BE2C (cell line): ENCODE measurements around the gene COL7A1.
A peak's percentile ranks its signal among the peaks of the same experiment; 100 is the strongest.
"Not testable (repeated sequence)": the region's sequence is repeated elsewhere in the genome, so short reads cannot be mapped to it uniquely, and the experiment has no call there.

ENCODE experiments used
- DNase-seq: peaks from one replicate; pipeline ENCODE4 v3.0.0-alpha.2; 2020
- H3K27me3 ChIP-seq: fragments of 250-450 bp; sonication (Bioruptor Pico); 2 replicates; pipeline ENCODE4 v1.5.1; 2020; ENCODE audit warnings: mild to moderate bottlenecking
- H3K36me3 ChIP-seq: fragments of 250-450 bp; sonication (Bioruptor Pico); 2 replicates; pipeline ENCODE4 v1.5.1; 2020; ENCODE audit warnings: mild to moderate bottlenecking
- H3K4me1 ChIP-seq: fragments of 250-450 bp; sonication (Bioruptor Pico); 2 replicates; pipeline ENCODE4 v1.5.1; 2020
- H3K4me3 ChIP-seq: 2 replicates; pipeline ENCODE4 v1.5.1; 2011; ENCODE audit warnings: low read depth, low read length
- H3K9me3 ChIP-seq: fragments of 250-450 bp; sonication (Bioruptor Pico); 2 replicates; pipeline ENCODE4 v1.5.1; 2020
- TF ChIP-seq, protein P1 (sequence below): IDR thresholded peaks from 2 replicates; pipeline ENCODE4 v1.5.1; 2012; ENCODE audit warnings: mild to moderate bottlenecking, low read depth, low read length

COL7A1 gene

DNA sequence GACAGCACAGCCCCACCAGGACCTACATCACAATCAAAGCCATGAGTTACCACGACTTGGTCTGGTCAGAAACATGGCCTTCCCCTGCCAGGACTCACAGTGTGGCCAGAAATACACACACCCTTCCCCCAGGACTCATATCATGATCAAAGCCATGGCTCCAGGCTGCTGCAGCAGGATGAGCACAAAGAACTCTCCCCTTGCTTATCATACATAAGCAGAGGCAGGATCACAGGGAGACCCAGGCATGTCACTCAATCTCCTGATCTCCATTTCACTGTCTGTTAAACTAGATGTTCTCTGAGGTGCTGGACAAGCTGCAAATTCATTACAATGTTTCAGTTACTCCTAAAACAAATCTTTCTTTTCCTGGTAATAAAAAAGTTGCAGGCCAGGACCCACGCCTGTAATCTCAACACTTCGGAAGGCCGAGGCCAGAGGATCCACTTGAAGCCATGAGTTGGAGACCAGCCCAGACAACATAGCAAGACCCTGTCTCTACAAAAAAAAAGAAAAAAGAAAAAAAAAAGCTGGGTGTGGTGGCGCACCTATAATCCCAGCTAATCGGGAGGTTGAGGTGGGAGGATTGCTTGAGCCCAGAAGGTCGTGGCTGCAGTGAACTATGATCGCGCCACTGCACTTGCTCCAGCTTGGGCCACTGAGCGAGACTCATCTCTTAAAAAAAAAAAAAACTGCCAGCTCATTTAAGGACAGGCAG is 39.7 kb downstream of the COL7A1 start:
- Histone ChIP-seq H3K4me1 (peaks cover 2% of the 10 kb centered on the region), H3K4me3 (peak overlapping the region; percentile 59), H3K9me3 (no peaks in the 10 kb centered on the region), H3K27me3 (no peaks in the 10 kb centered on the region), H3K36me3 (no peaks in the 10 kb centered on the region)
- TF ChIP-seq, protein P1, sequence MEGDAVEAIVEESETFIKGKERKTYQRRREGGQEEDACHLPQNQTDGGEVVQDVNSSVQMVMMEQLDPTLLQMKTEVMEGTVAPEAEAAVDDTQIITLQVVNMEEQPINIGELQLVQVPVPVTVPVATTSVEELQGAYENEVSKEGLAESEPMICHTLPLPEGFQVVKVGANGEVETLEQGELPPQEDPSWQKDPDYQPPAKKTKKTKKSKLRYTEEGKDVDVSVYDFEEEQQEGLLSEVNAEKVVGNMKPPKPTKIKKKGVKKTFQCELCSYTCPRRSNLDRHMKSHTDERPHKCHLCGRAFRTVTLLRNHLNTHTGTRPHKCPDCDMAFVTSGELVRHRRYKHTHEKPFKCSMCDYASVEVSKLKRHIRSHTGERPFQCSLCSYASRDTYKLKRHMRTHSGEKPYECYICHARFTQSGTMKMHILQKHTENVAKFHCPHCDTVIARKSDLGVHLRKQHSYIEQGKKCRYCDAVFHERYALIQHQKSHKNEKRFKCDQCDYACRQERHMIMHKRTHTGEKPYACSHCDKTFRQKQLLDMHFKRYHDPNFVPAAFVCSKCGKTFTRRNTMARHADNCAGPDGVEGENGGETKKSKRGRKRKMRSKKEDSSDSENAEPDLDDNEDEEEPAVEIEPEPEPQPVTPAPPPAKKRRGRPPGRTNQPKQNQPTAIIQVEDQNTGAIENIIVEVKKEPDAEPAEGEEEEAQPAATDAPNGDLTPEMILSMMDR = no peak
- DNase-seq = peak; percentile 42

DNA sequence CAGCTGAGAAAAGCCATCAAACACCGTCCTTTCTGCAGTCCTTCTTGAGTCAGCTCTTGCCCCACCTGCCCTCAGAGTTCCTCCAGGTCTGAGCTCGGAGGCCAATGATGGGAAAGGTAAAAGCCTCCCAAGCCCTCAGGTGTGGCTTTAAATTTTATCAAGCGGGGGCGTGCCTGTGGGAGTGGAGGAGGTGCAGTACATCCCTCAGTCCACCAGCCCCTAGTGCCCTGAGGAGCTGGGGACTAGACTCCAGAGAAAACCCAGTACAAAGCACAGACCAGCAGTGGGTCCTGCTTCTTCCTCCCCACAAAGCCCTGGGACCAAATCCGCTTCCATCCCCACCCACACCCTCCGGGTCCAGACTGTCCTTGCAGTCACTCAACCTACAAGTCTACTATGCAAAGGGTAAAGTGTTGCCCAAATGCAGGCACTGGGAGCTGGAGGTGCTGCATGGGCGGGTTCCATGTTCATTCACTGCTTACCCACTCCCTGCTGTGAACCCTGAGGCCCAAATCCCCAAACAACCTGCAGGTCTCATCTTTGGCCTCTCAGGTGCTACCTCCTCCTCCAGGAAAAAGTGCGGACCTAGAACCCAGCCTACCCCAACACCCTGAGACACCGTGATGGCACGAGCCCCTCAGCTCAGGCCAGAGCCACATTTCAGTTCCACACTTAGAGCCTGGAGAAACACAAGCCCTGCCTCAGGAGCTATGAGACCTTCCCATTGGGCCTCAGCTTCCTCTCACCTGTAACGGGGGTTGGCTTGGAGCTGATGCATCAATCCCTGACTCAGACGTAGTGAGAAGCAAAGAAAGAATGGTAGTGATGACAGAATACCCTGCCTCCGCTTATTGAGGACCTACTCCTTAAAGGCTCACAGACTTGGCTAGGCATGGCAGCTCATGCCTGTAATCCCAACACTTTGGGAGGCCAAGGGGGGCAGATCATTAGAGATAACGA is 41.0 kb downstream of the COL7A1 start:
- H3K27me3 ChIP-seq = no peaks in the 10 kb centered on the region
- H3K4me1 ChIP-seq = peaks cover 2% of the 10 kb centered on the region
- no peak for DNase-seq
- H3K9me3 ChIP-seq = no peaks in the 10 kb centered on the region
- H3K36me3 ChIP-seq = no peaks in the 10 kb centered on the region
- H3K4me3 ChIP-seq = no peak overlapping the region
- TF ChIP-seq, protein P1 = no peak

DNA sequence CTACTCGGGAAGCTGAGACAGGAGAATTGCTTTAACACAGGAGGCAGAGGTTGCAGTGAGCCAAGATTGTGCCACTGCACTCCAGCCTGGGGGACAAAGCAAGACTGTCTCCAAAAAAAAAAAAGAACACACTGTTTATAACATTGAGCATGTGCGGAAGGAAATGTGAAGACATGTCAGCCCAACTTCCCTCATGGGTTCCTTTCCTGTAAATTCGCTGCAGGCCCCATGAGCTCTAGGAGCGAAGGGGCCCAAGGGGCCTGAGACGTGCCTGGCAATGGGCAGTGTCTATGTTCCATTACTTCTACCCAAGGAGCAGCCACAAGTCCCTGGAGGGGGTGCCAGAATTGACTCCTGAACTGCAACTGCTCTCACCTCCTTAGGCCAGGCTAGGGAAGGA is 41.8 kb downstream of the COL7A1 start:
- H3K9me3 ChIP-seq = no peaks in the 10 kb centered on the region
- H3K36me3 ChIP-seq = no peaks in the 10 kb centered on the region
- no peak overlapping the region for H3K4me3 ChIP-seq
- H3K27me3 ChIP-seq = no peaks in the 10 kb centered on the region
- H3K4me1 ChIP-seq = peaks cover 2% of the 10 kb centered on the region; the same call in 1 of the 2 replicates
- no peak for DNase-seq
- TF ChIP-seq, protein P1 = no peak

DNA sequence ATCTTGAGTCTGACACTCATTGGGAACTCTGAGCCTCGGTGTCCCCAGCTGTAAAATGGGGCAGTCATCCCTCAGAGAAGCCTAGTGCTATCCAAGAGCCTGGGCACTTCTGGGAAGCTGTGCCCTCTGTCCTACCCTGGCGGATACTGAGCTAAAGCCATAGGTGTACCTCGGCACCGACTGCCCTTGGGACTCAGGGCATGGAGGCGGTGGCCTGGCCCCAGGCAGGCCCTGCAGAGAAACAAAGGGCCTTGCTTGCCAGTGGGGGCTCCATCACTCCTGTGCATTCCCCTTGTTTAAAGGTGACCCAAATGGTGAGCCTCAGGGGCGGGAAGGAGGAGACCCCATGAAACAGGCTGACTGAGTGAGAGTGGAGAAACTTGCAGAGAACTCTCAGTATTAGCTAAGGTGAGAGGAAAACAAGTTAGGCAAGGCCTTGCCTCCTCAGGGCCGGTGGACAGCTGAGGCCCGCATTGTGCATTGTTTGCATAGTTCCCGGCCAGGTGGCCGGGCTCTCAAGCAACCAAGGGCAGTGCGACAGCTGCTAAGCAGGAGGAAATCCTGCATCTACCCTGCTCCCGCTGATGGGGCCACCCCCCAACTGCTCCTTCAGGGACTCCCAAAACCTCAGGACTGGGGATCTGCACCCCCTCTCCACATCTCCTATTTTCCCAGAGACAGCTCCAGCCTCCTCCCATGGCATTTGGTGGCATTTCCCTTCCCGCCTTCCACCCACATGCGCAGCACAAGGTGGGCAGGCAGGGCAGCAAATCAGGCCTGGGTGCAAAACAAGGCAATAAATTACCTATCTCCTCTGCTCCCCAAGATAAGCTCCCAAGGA is 42.8 kb downstream of the COL7A1 start:
- H3K36me3 ChIP-seq = no peaks in the 10 kb centered on the region
- TF ChIP-seq, protein P1 = no peak
- no peak for DNase-seq
- no peak overlapping the region for H3K4me3 ChIP-seq
- H3K4me1 ChIP-seq = peaks cover 2% of the 10 kb centered on the region; the same call in 1 of the 2 replicates
- no peaks in the 10 kb centered on the region for H3K27me3 ChIP-seq
- no peaks in the 10 kb centered on the region for H3K9me3 ChIP-seq

DNA sequence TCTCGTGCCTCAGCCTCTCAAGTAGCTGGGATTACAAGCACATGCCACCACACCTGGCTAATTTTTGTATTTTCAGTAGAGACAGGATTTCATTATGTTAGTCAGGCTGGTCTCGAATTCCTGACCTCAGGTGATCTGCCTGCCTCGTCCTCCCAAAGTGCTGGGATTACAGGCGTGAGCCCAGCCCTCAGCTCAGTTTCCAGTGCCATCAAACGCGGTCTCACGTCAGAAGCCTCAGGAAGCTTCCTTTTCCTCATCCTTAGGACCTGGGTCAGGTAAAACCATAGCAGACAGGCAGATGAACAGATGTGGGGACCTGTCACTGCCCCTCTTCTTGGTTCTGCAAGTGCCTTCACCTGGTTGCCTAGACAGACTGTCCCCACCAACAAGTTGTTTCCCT is 43.5 kb downstream of the COL7A1 start:
- not testable (repeated sequence) for H3K4me3 ChIP-seq, H3K27me3 ChIP-seq, H3K4me1 ChIP-seq, DNase-seq, H3K9me3 ChIP-seq, H3K36me3 ChIP-seq
